ENCODE results near the gene EXOC6.

- TF ChIP-seq EZH2 (IDR thresholded peaks at IDR 0.05) (no peak), POLR2AphosphoS5 (IDR thresholded peaks at IDR 0.05; ENCODE audit: borderline replicate concordance, low read depth, low read length) (no peak), FOXP2 (optimal IDR thresholded peaks at IDR 0.05; ENCODE audit: control extremely low read depth, extremely low read length, insufficient read depth) (no peak)
Measured at GRCh38 chr10:93034426-93034825, 186.1 kb downstream of the EXOC6 start.

Measured in SK-N-MC (cell line).